NCI-H2029 (cell line): ENCODE results near the gene CDHR3.
A peak's percentile ranks its signal among the peaks of the same experiment; 100 is the strongest.

ENCODE experiments used
- DNase-seq: peaks from one replicate; lab custom pipeline; 2025; lab: John Stamatoyannopoulos, UW

The CDHR3 gene

DNA sequence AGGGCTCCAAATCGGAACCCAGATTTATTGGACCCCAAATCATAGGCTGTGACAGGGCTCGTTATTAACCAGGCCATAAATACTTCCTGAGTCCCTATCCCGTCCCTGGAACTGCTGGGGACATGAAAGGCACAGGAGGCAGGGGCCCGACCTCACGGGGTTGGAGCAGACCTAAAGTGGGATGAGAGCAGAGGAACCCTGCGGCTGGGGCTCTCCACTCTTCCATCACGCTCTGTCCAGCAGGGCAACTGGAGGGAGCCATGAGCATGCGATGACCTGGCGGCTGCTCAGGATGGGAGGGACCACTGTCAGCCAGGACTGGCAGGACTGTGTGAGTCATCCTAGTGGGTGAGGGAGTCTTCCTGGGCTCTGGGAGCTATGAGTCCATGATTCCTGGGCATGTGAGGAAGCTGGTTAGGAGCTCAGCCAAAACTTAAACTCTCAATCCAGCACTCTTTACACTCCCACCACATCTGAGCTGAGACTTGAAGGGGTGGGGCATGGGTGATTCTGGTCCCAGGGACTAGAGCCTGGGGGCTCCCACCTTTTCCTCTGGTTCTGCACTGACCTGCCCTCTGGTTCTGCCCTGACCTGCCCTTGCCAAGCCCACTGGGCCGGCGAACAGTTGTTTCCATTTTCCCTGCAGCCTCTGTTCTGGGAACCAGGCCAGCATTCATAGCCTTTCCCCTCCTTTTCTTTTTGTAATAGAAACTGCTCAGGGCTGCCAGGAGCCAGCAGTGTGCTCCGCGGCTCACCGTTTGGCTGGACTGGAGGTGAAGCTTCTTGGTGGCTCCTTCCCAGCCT is 101.9 kb downstream of the CDHR3 start:
- DNase-seq: peak; percentile 74

GRCh38 chr7:106065575-106066500 is 102.8 kb downstream of the CDHR3 start:
- no peak for DNase-seq

DNA sequence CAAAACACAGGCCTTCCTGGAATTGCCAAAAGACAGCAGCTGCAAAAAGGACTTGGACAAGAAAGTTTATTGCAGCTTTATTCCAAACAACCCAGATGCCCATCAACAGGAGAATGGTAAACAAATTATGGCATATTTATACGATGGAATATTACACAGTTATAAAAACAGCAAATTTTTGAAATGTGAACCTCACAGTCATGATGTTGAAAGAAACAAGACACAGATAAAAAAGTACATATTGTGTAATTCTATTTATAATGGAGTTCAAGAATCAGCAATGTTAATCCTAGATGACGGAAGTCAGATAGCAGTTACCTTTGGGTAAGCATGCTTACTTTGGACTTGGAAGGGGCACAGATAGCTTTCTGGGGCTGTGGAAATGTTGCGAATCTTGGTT is 104.6 kb downstream of the CDHR3 start:
- no peak for DNase-seq

- no peak for DNase-seq
Observed at GRCh38 chr7:106068538-106068961, 105.5 kb downstream of the CDHR3 start.

DNA sequence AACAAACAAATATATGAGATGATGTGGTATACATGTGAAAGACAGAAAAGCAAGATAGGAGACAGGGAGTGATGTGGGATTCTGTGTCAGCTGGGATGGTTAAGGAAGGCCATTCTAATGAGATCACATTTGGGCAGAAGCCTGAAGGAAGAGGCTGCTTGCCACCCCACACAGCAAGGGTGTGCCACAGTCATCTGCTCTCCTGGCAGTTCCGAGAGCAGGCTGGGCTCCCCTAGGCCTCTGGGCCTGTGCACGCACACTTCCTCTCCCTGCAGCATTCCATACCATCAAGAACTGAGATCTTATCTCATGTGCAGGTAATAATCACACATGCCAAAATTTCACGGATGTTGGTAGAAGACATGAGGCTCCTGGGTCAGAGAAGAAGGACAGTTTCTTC is 105.9 kb downstream of the CDHR3 start:
- no peak for DNase-seq

DNA sequence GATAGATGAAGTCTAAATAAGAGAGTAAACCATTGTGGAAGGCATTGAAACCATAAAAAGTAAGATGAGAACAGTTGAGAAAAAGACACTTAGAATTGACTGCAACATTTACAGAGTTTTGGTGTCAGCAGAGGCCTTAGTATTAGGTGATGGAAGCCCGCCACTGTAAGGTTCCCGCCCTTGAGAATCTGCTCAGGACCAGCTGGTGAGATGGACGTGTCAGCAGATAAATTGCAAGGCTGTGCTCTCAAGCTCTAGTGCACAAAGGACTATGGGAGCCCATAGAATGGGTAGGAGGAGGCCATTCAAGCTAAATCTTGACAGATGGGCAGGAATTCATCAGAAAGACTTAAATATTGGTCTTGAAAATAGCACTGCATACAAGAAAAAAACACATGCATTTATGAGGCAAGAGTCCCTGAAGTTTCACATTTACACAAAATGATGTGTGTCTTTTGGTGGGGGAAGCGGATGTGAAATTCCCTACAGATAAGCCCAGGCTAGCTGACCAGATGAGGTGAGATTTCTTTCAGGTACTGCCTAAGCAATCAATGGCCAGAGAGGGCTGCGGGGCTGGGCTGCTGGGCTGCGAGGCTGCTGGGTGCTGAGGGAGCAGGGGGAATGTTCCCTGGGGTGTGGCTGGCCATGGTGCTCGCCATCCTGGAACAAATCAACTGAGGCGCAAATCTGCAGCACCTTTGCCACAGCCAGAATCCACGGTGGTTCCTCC is 106.6 kb downstream of the CDHR3 start:
- no peak for DNase-seq

DNA sequence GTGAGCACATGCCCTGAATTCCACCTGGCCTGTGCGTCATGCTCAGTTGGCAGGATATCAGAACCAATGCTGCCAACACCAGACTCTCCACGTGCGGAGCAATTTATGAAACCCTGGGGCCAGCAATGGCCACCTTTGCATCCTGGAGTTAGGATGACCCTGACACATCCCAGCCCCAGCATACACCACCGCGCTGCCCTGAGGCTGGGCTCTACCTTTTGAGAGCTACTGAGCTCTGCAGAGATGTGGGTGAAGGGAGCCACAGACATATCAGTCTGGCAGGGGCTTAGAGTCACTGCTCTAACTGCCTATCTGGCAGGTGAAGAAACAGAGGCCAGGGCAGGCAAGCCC is 107.1 kb downstream of the CDHR3 start:
- peak; percentile 57 for DNase-seq

- DNase-seq: peak; percentile 10
Observed at GRCh38 chr7:106070567-106071254, 107.6 kb downstream of the CDHR3 start.

- peak; percentile 61 for DNase-seq
Observed at GRCh38 chr7:106071356-106071998, 108.4 kb downstream of the CDHR3 start.

DNA sequence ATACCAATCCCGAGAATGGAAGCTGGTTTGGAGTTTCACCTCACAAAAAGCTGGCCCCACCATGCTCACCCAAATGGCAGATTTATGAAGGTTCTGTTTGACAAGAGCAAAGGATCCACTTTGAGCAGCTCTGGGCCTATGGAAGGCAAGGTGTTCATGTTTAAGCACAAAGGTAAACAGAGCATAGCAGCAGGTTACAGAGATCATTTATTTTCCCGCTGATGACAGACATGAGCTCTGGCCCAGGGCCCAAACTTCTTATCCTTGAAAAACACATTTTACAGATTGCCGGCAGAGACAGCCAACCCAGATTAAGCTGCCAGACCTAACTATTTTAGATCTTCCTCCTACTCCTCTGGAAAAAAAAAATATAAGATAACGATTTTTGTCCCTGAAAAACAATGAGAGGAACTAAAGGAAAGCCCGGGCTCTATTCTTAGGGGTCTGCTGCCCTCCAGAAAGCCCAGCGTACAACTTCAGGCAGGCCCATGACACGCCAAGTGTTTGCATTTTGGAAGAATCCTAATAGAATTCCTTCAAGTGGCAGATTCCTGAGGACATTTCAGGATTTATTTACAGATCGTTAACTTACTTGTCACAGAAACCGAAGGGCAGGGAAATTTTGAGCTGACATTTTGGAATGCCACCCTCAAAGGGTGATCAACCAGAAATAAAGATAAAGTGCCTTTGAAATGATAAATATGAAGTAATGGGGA is 109.1 kb downstream of the CDHR3 start:
- peak; percentile 77 for DNase-seq

DNA sequence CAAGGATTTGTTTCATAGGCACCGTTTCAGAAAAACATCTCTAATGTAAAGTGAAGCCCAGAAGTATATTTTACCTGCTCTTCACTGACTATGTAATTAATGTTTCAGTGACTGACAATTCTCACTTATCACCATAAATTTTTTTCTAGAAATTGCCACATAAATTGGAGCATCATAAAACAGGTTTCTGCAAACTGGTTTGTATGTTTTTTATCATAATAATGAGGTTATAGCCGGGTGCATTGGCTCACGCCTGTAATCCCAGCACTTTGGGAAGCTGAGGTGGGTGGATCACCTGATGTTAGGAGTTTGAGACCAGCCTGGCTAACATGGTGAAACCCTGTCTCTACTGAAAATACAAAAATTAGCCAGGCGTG is 109.6 kb downstream of the CDHR3 start:
- no peak for DNase-seq

GRCh38 chr7:106073701-106074100 is 110.6 kb downstream of the CDHR3 start:
- no peak for DNase-seq

- no peak for DNase-seq
Observed at GRCh38 chr7:106074257-106074656, 111.2 kb downstream of the CDHR3 start.

DNA sequence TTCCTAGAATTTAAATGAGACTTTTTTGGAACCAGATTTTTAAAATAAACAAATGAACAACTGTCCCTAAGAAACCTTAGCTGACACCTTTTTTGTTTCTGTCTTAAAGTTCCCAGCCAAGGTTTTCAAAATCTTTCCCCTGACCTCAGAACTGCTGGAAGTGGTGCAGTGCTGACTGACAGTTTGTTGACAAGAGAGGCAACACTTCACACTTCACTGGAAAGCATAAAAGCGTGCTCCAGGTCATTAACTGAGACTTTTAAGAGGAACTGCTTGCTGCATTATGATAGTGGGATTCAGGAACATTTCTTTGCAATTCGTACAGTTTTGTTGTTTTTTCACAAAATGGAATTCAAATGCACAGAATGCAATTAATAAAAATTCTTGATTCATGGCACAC is 112.9 kb downstream of the CDHR3 start:
- no peak for DNase-seq

- DNase-seq: no peak
Observed at GRCh38 chr7:106076537-106076936, 113.5 kb downstream of the CDHR3 start.

DNA sequence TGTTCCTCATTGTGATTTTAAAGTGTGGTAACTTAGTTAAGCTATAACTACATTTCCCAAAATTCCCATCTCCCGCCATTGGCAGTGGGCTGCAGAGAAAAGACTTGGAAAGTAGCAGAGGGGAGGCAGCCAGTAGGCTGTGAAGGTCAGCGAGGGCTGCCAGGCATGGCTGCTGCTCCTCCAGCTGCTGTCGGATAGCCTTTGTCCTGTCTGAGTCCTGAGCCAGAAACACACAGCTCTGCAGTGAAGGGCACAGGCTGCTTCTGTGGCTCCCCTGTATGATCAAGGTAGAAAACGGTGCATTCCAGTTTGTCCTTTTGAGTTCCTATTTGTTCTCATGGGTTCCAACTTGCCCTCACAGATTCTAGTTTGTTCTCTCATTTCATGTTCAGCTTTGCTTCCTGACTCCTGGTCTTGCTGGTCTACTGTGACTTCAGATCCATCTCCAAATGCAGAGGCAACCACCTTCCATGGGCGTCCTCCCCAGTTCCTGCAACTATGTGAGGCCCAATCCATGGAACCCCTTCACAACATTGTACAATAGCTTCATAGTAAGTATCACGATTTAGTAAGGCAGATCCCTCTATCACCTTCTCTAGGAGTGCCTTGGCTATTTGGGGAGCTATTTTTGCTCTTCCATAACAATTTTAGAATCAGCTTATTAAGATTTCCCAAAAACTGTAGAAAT is 117.4 kb downstream of the CDHR3 start:
- DNase-seq: no peak

GRCh38 chr7:106082087-106082854 is 119.2 kb downstream of the CDHR3 start:
- no peak for DNase-seq
